Parathyroid adenoma (tissue), 2 donors: ENCODE data around the gene ELF5.

Experiments
- H2AFZ ChIP-seq: fragments of 300-600 bp; sonication (generic); one replicate; pipeline ENCODE4 v1.7.0; 2017; ENCODE audit warnings: antibody characterized with exemption, mild to moderate bottlenecking
- H3K27ac ChIP-seq: fragments of 300-600 bp; sonication (generic); one replicate; pipeline ENCODE4 v1.7.0; 2017
- H3K27me3 ChIP-seq: fragments of 300-600 bp; sonication (generic); one replicate; pipeline ENCODE4 v1.7.0; 2017; ENCODE audit warnings: low read length; ENCODE audit not compliant: control insufficient read depth, insufficient read depth
- H3K36me3 ChIP-seq: fragments of 300-600 bp; sonication (generic); one replicate; pipeline ENCODE4 v1.7.0; 2017; ENCODE audit warnings: low read length; ENCODE audit not compliant: control insufficient read depth, insufficient read depth
- H3K4me1 ChIP-seq: fragments of 300-600 bp; sonication (generic); one replicate; pipeline ENCODE4 v1.7.0; 2017; ENCODE audit warnings: control low read depth
- H3K4me2 ChIP-seq: fragments of 300-600 bp; sonication (generic); one replicate; pipeline ENCODE4 v1.7.0; 2017; ENCODE audit warnings: low read length
- H3K4me3 ChIP-seq: fragments of 300-600 bp; sonication (generic); one replicate; pipeline ENCODE4 v1.7.0; 2017; ENCODE audit warnings: low read depth, low read length
- H3K79me2 ChIP-seq: fragments of 300-600 bp; sonication (generic); one replicate; pipeline ENCODE4 v1.7.0; 2017; ENCODE audit warnings: control low read depth
- H3K9ac ChIP-seq: fragments of 300-600 bp; sonication (generic); one replicate; pipeline ENCODE4 v1.7.0; 2017; ENCODE audit warnings: mild to moderate bottlenecking
- H3K9me3 ChIP-seq: fragments of 300-600 bp; sonication (generic); one replicate; pipeline ENCODE4 v1.7.0; 2017; ENCODE audit warnings: low read length; ENCODE audit not compliant: control insufficient read depth
- TF ChIP-seq, protein P1 (sequence below): fragments of 300-600 bp; sonication (generic); IDR thresholded peaks from one replicate; pipeline ENCODE4 v1.7.0; 2017; ENCODE audit warnings: antibody characterized with exemption, mild to moderate bottlenecking
- donor health status: primary hyperparathyroidism.

Gene ELF5

DNA sequence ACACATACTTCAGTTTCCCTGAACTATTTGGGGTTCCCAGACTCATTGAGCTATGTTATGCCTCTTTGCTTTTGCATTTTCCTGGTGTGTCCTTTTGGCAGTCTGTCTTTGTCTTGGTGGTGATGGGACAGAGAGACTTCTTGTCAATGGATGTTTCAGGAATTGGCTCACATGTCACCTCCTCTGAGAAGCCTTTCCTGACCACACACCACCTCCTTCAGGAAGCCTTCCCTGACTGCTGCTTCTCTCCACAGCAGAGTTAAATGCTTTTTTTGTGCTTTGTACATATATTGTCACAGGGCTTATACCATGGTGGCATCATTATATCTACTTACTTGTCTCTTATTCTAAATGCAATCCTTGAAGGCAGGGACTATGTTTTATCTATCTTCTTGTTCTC lies 28.5 kb upstream of the ELF5 start:
- no peaks in the 10 kb centered on the region for H3K9me3 ChIP-seq
- no peak overlapping the region for H3K4me2 ChIP-seq
- no peak overlapping the region for H2AFZ ChIP-seq
- H3K27ac ChIP-seq: no peak overlapping the region
- H3K36me3 ChIP-seq: no peaks in the 10 kb centered on the region
- TF ChIP-seq, protein P1, sequence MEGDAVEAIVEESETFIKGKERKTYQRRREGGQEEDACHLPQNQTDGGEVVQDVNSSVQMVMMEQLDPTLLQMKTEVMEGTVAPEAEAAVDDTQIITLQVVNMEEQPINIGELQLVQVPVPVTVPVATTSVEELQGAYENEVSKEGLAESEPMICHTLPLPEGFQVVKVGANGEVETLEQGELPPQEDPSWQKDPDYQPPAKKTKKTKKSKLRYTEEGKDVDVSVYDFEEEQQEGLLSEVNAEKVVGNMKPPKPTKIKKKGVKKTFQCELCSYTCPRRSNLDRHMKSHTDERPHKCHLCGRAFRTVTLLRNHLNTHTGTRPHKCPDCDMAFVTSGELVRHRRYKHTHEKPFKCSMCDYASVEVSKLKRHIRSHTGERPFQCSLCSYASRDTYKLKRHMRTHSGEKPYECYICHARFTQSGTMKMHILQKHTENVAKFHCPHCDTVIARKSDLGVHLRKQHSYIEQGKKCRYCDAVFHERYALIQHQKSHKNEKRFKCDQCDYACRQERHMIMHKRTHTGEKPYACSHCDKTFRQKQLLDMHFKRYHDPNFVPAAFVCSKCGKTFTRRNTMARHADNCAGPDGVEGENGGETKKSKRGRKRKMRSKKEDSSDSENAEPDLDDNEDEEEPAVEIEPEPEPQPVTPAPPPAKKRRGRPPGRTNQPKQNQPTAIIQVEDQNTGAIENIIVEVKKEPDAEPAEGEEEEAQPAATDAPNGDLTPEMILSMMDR: no peak
- no peaks in the 10 kb centered on the region for H3K79me2 ChIP-seq
- no peaks in the 10 kb centered on the region for H3K27me3 ChIP-seq
- H3K4me3 ChIP-seq: no peak overlapping the region
- H3K4me1 ChIP-seq: no peaks in the 10 kb centered on the region
- H3K9ac ChIP-seq: no peak overlapping the region

- Histone ChIP-seq H3K79me2 (no peaks in the 10 kb centered on the region), H2AFZ (no peak overlapping the region), H3K9me3 (no peaks in the 10 kb centered on the region), H3K36me3 (no peaks in the 10 kb centered on the region), H3K4me3 (no peak overlapping the region), H3K27ac (no peak overlapping the region), H3K9ac (no peak overlapping the region), H3K4me1 (no peaks in the 10 kb centered on the region), H3K27me3 (no peaks in the 10 kb centered on the region), H3K4me2 (no peak overlapping the region)
- TF ChIP-seq, protein P1: no peak
Measured at GRCh38 chr11:34540870-34541269, 27.3 kb upstream of the ELF5 start.

DNA sequence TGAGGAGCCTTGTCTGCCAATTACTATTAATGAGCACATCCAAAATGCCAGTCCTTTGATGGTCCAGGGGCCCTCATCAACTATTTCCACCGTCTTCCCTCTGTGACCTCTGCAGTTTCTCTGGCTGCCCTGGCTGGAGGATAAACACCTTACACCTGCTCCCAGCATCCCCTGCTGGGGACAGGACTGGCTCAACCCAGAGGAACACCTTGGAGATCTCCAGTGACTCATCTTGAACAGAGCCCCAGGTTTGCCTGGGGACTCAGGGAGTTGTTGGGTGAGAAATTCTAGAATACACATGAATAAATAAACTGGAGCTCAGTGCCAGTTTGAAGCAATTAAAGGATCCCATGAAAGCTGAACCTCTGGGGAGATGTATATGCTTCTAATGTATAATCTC lies 24.0 kb upstream of the ELF5 start:
- H3K79me2 ChIP-seq: no peaks in the 10 kb centered on the region
- no peak overlapping the region for H3K4me3 ChIP-seq
- H3K27me3 ChIP-seq: no peaks in the 10 kb centered on the region
- no peak overlapping the region for H3K9ac ChIP-seq
- H2AFZ ChIP-seq: no peak overlapping the region
- H3K4me1 ChIP-seq: no peaks in the 10 kb centered on the region
- H3K36me3 ChIP-seq: no peaks in the 10 kb centered on the region
- H3K4me2 ChIP-seq: no peak overlapping the region
- TF ChIP-seq, protein P1: no peak
- H3K27ac ChIP-seq: no peak overlapping the region
- no peaks in the 10 kb centered on the region for H3K9me3 ChIP-seq

DNA sequence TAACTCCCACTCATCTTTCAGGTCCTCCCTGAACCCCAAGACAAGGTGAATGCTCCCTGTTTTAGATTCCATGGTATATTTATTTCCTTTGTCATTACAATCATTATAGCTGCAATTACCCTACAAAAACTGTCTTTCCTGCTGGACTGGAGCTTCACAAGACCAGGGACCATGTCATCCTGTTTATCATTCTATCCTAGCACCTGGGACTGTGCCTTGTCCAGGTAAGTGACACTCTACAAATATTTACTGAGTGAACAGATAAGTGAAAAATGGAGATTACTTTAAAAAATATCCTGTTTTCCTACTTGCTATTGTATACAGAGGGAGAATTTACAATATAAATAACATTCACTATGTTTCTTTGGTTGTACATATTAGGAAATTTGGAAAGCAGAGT lies 22.5 kb upstream of the ELF5 start:
- no peaks in the 10 kb centered on the region for H3K36me3 ChIP-seq
- H3K4me1 ChIP-seq: no peaks in the 10 kb centered on the region
- H3K9me3 ChIP-seq: no peaks in the 10 kb centered on the region
- TF ChIP-seq, protein P1: no peak
- no peak overlapping the region for H2AFZ ChIP-seq
- no peak overlapping the region for H3K27ac ChIP-seq
- H3K27me3 ChIP-seq: no peaks in the 10 kb centered on the region
- H3K4me2 ChIP-seq: no peak overlapping the region
- H3K79me2 ChIP-seq: no peaks in the 10 kb centered on the region
- H3K4me3 ChIP-seq: no peak overlapping the region
- no peak overlapping the region for H3K9ac ChIP-seq

- H3K9me3 ChIP-seq: no peaks in the 10 kb centered on the region
- H3K79me2 ChIP-seq: no peaks in the 10 kb centered on the region
Measured at GRCh38 chr11:34534826-34535225, 21.2 kb upstream of the ELF5 start.

More at GRCh38 chr11:34534826-34535225, 21.2 kb upstream of the ELF5 start:
- Histone ChIP-seq H3K4me1 (no peaks in the 10 kb centered on the region), H3K4me2 (no peak overlapping the region), H3K27me3 (no peaks in the 10 kb centered on the region), H3K4me3 (no peak overlapping the region), H2AFZ (no peak overlapping the region), H3K27ac (no peak overlapping the region), H3K9ac (no peak overlapping the region), H3K36me3 (no peaks in the 10 kb centered on the region)
- TF ChIP-seq, protein P1: no peak
